Type B pancreatic cell (in vitro differentiated cells): ENCODE measurements around the gene NXN. TPM values are rescaled to one million over a fixed set of nuclear protein-coding genes. Genes with fewer than 3 reads are reported as not detected.
A peak's percentile ranks its signal among the peaks of the same experiment; 100 is the strongest.

Experiments
- DNase-seq: peaks from one replicate; pipeline ENCODE4 v3.0.0; 2021; ENCODE audit warnings: mixed read lengths; ENCODE audit not compliant: unreplicated experiment; ENCODE audit errors: extremely low spot score
- H3K27ac Mint-ChIP-seq: 2 replicates; pipeline ENCODE4 v1.8.0; 2021; ENCODE audit warnings: mild to moderate bottlenecking, mixed read lengths
- H3K27me3 Mint-ChIP-seq: 2 replicates; pipeline ENCODE4 v1.8.0; 2021; ENCODE audit warnings: mixed read lengths
- H3K36me3 Mint-ChIP-seq: 2 replicates; pipeline ENCODE4 v1.8.0; 2021; ENCODE audit warnings: mixed read lengths
- H3K4me1 Mint-ChIP-seq: one replicate; pipeline ENCODE4 v1.8.0; 2021; ENCODE audit warnings: mixed read lengths; ENCODE audit not compliant: unreplicated experiment
- H3K4me3 Mint-ChIP-seq: 2 replicates; pipeline ENCODE4 v1.8.0; 2021; ENCODE audit warnings: mild to moderate bottlenecking, mixed read lengths
- H3K9me3 Mint-ChIP-seq: 2 replicates; pipeline ENCODE4 v1.8.0; 2021; ENCODE audit warnings: mixed read lengths
- CTCF ChIP-seq: fragments of 200-600 bp; sonication (generic); conservative IDR thresholded peaks from 2 replicates; pipeline ENCODE4 v1.5.0; 2021; ENCODE audit warnings: antibody characterized with exemption, mild to moderate bottlenecking
- total RNA-seq: library from RNA; stranded (reverse); gene quantifications from 2 replicates; pipeline ENCODE4 v1.2.1, GENCODE V29; 2021; ENCODE audit warnings: low replicate concordance

The NXN gene
- total RNA-seq, 1 donor from 2014 or later = 68.0 TPM

- no peak for TF ChIP-seq CTCF
- DNase-seq = no peak
Measured at GRCh38 chr17:923633-924032, 55.9 kb downstream of the NXN start.

GRCh38 chr17:921161-921560 is 58.4 kb downstream of the NXN start:
- Mint-ChIP-seq H3K9me3 (peaks cover 4% of the 10 kb centered on the region), H3K4me1 (peaks cover 37% of the 10 kb centered on the region), H3K27me3 (no peaks in the 10 kb centered on the region), H3K27ac (no peak overlapping the region), H3K4me3 (no peak overlapping the region), H3K36me3 (peaks cover 49% of the 10 kb centered on the region)
- no peak for TF ChIP-seq CTCF
- DNase-seq = no peak

More at GRCh38 chr17:923633-924032, 55.9 kb downstream of the NXN start:
- Mint-ChIP-seq H3K36me3 (peaks cover 38% of the 10 kb centered on the region), H3K4me3 (no peak overlapping the region), H3K27me3 (no peaks in the 10 kb centered on the region), H3K4me1 (peaks cover 43% of the 10 kb centered on the region), H3K27ac (no peak overlapping the region), H3K9me3 (no peaks in the 10 kb centered on the region)

- TF ChIP-seq CTCF = no peak
- Mint-ChIP-seq H3K4me1 (peaks cover 39% of the 10 kb centered on the region), H3K36me3 (peaks cover 51% of the 10 kb centered on the region)
Measured at GRCh38 chr17:920190-920589, 59.4 kb downstream of the NXN start.

GRCh38 chr17:917941-918740 is 61.4 kb downstream of the NXN start:
- H3K4me3 Mint-ChIP-seq = peak overlapping the region; percentile 37
- H3K36me3 Mint-ChIP-seq = peaks cover 52% of the 10 kb centered on the region
- DNase-seq = no peak
- peak overlapping the region; percentile 83 for H3K27ac Mint-ChIP-seq
- H3K4me1 Mint-ChIP-seq = peaks cover 36% of the 10 kb centered on the region
- no peaks in the 10 kb centered on the region for H3K27me3 Mint-ChIP-seq
- TF ChIP-seq CTCF = no peak
- peaks cover 4% of the 10 kb centered on the region for H3K9me3 Mint-ChIP-seq

More at GRCh38 chr17:920190-920589, 59.4 kb downstream of the NXN start:
- H3K27me3 Mint-ChIP-seq = no peaks in the 10 kb centered on the region
- no peak overlapping the region for H3K4me3 Mint-ChIP-seq
- H3K27ac Mint-ChIP-seq = peak overlapping the region; percentile 39
- peaks cover 4% of the 10 kb centered on the region for H3K9me3 Mint-ChIP-seq
- DNase-seq = no peak

GRCh38 chr17:917391-917811 is 62.2 kb downstream of the NXN start:
- H3K36me3 Mint-ChIP-seq = peaks cover 50% of the 10 kb centered on the region
- no peak for DNase-seq
- H3K27me3 Mint-ChIP-seq = no peaks in the 10 kb centered on the region
- peaks cover 4% of the 10 kb centered on the region for H3K9me3 Mint-ChIP-seq
- H3K4me3 Mint-ChIP-seq = no peak overlapping the region
- peaks cover 36% of the 10 kb centered on the region for H3K4me1 Mint-ChIP-seq
- TF ChIP-seq CTCF = no peak
- H3K27ac Mint-ChIP-seq = peak overlapping the region; percentile 83
